ENCODE measurements around the gene ELL.

DNA sequence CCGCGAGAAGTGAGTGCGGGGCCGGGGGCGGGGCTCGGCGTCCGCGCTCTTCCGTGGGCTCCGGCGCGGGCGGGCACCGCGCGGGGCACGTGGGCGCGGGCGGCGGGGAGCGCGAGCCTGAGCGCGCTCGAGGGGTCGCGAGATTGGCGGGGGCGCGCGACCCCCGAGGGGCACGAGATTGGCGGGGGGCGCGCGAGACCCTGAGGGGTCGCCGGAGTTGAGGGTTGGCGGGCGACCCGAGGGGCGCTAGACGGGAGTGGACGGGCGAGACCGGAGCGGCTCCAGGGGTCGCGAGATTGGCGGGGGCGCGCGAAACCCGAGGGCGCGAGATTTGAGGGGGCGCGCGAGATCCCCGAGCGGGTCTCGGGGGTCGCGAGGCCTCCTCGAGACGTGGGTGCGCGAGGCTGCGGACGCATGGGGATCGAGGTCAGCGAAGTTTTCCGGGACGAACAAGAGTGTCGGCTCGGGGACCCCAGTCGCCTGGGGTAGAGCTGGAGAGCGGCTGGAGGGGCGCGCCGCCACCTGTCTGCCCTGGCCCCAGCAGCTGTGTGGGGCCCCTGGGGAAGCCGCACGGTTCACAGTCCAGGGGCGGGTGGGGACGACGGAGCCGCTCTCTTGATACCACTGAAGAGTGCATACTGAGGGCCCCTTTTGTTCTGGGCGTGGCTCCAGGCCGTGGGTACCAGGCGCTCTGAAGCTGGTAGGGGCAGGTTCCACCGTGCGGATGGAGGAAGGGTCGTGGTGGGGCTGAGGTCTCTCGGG is 102.0 kb downstream of the ELL start:
- TF ChIP-seq, protein P1, sequence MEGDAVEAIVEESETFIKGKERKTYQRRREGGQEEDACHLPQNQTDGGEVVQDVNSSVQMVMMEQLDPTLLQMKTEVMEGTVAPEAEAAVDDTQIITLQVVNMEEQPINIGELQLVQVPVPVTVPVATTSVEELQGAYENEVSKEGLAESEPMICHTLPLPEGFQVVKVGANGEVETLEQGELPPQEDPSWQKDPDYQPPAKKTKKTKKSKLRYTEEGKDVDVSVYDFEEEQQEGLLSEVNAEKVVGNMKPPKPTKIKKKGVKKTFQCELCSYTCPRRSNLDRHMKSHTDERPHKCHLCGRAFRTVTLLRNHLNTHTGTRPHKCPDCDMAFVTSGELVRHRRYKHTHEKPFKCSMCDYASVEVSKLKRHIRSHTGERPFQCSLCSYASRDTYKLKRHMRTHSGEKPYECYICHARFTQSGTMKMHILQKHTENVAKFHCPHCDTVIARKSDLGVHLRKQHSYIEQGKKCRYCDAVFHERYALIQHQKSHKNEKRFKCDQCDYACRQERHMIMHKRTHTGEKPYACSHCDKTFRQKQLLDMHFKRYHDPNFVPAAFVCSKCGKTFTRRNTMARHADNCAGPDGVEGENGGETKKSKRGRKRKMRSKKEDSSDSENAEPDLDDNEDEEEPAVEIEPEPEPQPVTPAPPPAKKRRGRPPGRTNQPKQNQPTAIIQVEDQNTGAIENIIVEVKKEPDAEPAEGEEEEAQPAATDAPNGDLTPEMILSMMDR (IDR thresholded peaks at IDR 0.05; ENCODE audit: low read depth, low read length, poor library complexity, severe bottlenecking), result no peak
- TF ChIP-seq EZH2phosphoT487 (IDR thresholded peaks at IDR 0.05; ENCODE audit: borderline replicate concordance, low read length), result no peak
